ENCODE data around the gene LLGL2.

DNA sequence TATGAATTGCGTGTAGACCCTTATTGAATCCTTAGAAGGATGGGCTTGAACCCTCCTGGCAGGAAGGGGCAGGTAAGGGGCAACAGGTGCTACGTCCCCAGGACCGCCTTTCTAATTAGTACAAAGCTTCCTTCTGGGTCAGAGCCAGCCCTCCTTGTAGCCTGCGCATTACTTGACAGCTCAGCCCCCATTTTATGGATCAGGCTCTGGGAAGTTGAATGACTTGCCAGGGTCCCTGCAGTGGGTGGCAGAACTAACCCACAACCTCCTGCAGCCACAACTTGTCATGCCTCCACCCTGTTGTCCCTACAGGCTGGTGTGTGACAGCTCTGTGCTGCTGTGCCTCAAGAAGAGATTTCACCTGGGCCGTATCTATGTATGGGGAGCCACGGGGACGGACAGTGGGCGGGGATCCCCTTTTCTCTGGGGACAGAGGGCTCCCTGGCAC, 64.8 kb downstream of the LLGL2 start:
- TF ChIP-seq, protein P1, sequence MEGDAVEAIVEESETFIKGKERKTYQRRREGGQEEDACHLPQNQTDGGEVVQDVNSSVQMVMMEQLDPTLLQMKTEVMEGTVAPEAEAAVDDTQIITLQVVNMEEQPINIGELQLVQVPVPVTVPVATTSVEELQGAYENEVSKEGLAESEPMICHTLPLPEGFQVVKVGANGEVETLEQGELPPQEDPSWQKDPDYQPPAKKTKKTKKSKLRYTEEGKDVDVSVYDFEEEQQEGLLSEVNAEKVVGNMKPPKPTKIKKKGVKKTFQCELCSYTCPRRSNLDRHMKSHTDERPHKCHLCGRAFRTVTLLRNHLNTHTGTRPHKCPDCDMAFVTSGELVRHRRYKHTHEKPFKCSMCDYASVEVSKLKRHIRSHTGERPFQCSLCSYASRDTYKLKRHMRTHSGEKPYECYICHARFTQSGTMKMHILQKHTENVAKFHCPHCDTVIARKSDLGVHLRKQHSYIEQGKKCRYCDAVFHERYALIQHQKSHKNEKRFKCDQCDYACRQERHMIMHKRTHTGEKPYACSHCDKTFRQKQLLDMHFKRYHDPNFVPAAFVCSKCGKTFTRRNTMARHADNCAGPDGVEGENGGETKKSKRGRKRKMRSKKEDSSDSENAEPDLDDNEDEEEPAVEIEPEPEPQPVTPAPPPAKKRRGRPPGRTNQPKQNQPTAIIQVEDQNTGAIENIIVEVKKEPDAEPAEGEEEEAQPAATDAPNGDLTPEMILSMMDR (IDR thresholded peaks at IDR 0.05; ENCODE audit: insufficient read depth, low read length): no peak
- TF ChIP-seq POLR2AphosphoS5 (IDR thresholded peaks at IDR 0.05; ENCODE audit: low read depth) (no peak), SPI1 (IDR thresholded peaks at IDR 0.05; ENCODE audit: borderline replicate concordance, low read depth) (no peak), GABPA (IDR thresholded peaks at IDR 0.05; ENCODE audit: low read depth) (no peak)
- TF ChIP-seq, protein P2, sequence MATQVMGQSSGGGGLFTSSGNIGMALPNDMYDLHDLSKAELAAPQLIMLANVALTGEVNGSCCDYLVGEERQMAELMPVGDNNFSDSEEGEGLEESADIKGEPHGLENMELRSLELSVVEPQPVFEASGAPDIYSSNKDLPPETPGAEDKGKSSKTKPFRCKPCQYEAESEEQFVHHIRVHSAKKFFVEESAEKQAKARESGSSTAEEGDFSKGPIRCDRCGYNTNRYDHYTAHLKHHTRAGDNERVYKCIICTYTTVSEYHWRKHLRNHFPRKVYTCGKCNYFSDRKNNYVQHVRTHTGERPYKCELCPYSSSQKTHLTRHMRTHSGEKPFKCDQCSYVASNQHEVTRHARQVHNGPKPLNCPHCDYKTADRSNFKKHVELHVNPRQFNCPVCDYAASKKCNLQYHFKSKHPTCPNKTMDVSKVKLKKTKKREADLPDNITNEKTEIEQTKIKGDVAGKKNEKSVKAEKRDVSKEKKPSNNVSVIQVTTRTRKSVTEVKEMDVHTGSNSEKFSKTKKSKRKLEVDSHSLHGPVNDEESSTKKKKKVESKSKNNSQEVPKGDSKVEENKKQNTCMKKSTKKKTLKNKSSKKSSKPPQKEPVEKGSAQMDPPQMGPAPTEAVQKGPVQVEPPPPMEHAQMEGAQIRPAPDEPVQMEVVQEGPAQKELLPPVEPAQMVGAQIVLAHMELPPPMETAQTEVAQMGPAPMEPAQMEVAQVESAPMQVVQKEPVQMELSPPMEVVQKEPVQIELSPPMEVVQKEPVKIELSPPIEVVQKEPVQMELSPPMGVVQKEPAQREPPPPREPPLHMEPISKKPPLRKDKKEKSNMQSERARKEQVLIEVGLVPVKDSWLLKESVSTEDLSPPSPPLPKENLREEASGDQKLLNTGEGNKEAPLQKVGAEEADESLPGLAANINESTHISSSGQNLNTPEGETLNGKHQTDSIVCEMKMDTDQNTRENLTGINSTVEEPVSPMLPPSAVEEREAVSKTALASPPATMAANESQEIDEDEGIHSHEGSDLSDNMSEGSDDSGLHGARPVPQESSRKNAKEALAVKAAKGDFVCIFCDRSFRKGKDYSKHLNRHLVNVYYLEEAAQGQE (IDR thresholded peaks at IDR 0.05; ENCODE audit: insufficient replicate concordance, low read depth): no peak
